ENCODE results near the gene ANKRD42.

DNA sequence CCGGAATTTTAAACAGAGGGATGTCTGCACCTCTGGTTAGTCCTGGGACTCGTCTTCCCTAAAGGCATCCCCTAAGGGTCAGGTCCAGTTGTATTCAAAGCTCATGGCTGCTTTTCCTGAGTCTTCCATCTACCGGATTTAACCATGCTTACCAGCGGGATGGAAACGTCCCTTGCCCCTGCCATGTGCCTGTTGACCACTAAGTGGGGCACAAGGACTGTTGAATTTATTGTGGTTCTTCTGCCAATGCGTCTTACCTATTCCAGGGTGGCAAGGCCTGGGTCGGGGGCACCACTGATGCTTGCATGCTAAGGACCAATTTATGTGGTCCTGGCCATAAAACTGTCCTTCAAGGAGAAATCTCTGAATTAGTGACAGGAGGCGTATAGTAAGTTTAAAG is 25.6 kb downstream of the ANKRD42 start:
- no peak for TF ChIP-seq CTCF (IDR thresholded peaks at IDR 0.05; ENCODE audit: insufficient read depth, low read length)
- TF ChIP-seq POLR2AphosphoS5 (IDR thresholded peaks at IDR 0.05; ENCODE audit: low read depth), result no peak
- TF ChIP-seq, protein P1, sequence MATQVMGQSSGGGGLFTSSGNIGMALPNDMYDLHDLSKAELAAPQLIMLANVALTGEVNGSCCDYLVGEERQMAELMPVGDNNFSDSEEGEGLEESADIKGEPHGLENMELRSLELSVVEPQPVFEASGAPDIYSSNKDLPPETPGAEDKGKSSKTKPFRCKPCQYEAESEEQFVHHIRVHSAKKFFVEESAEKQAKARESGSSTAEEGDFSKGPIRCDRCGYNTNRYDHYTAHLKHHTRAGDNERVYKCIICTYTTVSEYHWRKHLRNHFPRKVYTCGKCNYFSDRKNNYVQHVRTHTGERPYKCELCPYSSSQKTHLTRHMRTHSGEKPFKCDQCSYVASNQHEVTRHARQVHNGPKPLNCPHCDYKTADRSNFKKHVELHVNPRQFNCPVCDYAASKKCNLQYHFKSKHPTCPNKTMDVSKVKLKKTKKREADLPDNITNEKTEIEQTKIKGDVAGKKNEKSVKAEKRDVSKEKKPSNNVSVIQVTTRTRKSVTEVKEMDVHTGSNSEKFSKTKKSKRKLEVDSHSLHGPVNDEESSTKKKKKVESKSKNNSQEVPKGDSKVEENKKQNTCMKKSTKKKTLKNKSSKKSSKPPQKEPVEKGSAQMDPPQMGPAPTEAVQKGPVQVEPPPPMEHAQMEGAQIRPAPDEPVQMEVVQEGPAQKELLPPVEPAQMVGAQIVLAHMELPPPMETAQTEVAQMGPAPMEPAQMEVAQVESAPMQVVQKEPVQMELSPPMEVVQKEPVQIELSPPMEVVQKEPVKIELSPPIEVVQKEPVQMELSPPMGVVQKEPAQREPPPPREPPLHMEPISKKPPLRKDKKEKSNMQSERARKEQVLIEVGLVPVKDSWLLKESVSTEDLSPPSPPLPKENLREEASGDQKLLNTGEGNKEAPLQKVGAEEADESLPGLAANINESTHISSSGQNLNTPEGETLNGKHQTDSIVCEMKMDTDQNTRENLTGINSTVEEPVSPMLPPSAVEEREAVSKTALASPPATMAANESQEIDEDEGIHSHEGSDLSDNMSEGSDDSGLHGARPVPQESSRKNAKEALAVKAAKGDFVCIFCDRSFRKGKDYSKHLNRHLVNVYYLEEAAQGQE (IDR thresholded peaks at IDR 0.05; ENCODE audit: insufficient replicate concordance, low read depth), result no peak
- TF ChIP-seq SPI1 (IDR thresholded peaks at IDR 0.05; ENCODE audit: borderline replicate concordance, low read depth), result no peak
